Endothelial cell of umbilical vein (primary cell): ENCODE results near the gene PIP4P1. TPM values are rescaled to one million over a fixed set of nuclear protein-coding genes. Genes with fewer than 3 reads are reported as not detected.
A peak's percentile ranks its signal among the peaks of the same experiment; 100 is the strongest.

Source experiments
- Bru-seq: library from RNA; stranded (reverse); fragments of 400-500 nt; gene quantifications from one replicate; lab custom pipeline; 2021; lab: Mats Ljungman, UMichigan
- BruChase-seq, 2 experiments: library from RNA; stranded (reverse); fragments of 400-500 nt; gene quantifications; one replicate each; lab custom pipeline; 2021; lab: Mats Ljungman, UMichigan
- BruUV-seq: library from RNA; stranded (reverse); fragments of 400-500 nt; replicated peaks from 2 replicates; lab custom pipeline; 2021; lab: Mats Ljungman, UMichigan
- CTCF ChIA-PET: fragments of 300-600, 350-600 bp; sonication (Branson Sonifier 250); formaldehyde crosslinking; loops from one replicate; lab custom pipeline; 2021; ENCODE audit warnings: antibody characterized with exemption, inconsistent platforms; lab: Charles Lee
- POLR2A ChIA-PET: fragments of 300-600, 350-600 bp; sonication (Branson Sonifier 250); formaldehyde crosslinking; loops from one replicate; lab custom pipeline; 2021; ENCODE audit warnings: antibody characterized with exemption, inconsistent platforms; lab: Charles Lee
- DNase-seq: peaks from one replicate; pipeline ENCODE4 v3.0.0-alpha.2; 2011; ENCODE audit warnings: low read depth, low spot score
- FAIRE-seq: peaks from 2 replicates; lab custom pipeline; 2011; peaks lifted over from hg19 to GRCh38; lab: Jason Lieb, UNC
- H2AFZ ChIP-seq: 2 replicates; pipeline ENCODE4 v1.6.0; 2012; ENCODE audit warnings: low read depth, low read length, control low read depth, inconsistent platforms
- H3K27ac ChIP-seq: 2 replicates; pipeline ENCODE4 v1.5.1; 2011; ENCODE audit warnings: low read depth, mild to moderate bottlenecking, control low read depth, low read length, moderate library complexity; ENCODE audit not compliant: insufficient read depth
- H3K27me3 ChIP-seq, 2 experiments: 2 replicates each; pipeline versions ENCODE4 v1.6.0 to v1.6.1; 2011; ENCODE audit warnings: low read length in 2 of 2, mixed read lengths in 1 of 2; ENCODE audit not compliant: control insufficient read depth in 2 of 2, insufficient read depth in 2 of 2
- H3K36me3 ChIP-seq, 2 experiments: 2 replicates in 1 of 2; 3 replicates in 1 of 2; pipeline ENCODE4 v1.5.1; 2011; ENCODE audit warnings: low read length in 2 of 2, mild to moderate bottlenecking in 1 of 2, moderate library complexity in 1 of 2; ENCODE audit not compliant: control insufficient read depth in 2 of 2, insufficient read depth in 2 of 2; ENCODE audit errors: extremely low read depth in 1 of 2
- H3K4me1 ChIP-seq: 3 replicates; pipeline ENCODE4 v1.5.1; 2011; ENCODE audit warnings: mild to moderate bottlenecking, low read length; ENCODE audit not compliant: control insufficient read depth, insufficient read depth; ENCODE audit errors: extremely low read depth
- H3K4me2 ChIP-seq: 2 replicates; pipeline ENCODE4 v1.6.1; 2011; ENCODE audit warnings: low read length, control low read depth, mixed read lengths; ENCODE audit not compliant: insufficient read depth
- H3K4me3 ChIP-seq, 3 experiments: fragments of 200-600 bp in 1 of 3; sonication (generic), shearing (Covaris generic) in 1 of 3; replicated peaks in 1 of 3; 2 replicates each; pipeline ENCODE4 v1.5.1; 2011 to 2016; ENCODE audit warnings: control low read depth in 3 of 3, low read length in 3 of 3, mild to moderate bottlenecking in 2 of 3, inconsistent platforms in 1 of 3, low read depth in 1 of 3, moderate library complexity in 1 of 3; ENCODE audit not compliant: insufficient read depth in 1 of 3
- H3K79me2 ChIP-seq: 2 replicates; pipeline ENCODE4 v1.6.0; 2012; ENCODE audit warnings: low read length, inconsistent platforms; ENCODE audit not compliant: control insufficient read depth, insufficient read depth
- H3K9ac ChIP-seq: replicated peaks from 2 replicates; pipeline ENCODE3; 2011; ENCODE audit warnings: low read length, control low read depth; ENCODE audit not compliant: insufficient read depth; ENCODE audit errors: extremely low read depth
- H3K9me1 ChIP-seq: replicated peaks from 3 replicates; pipeline ENCODE4 v1.6.0; 2011; ENCODE audit warnings: mild to moderate bottlenecking, low read length; ENCODE audit not compliant: control insufficient read depth, insufficient read depth; ENCODE audit errors: extremely low read depth
- H3K9me3 ChIP-seq: replicated peaks from 2 replicates; pipeline ENCODE4 v1.5.1; 2012; ENCODE audit warnings: low read length, inconsistent platforms; ENCODE audit not compliant: control insufficient read depth, insufficient read depth
- H4K20me1 ChIP-seq: replicated peaks from 2 replicates; pipeline ENCODE3; 2011; ENCODE audit warnings: mild to moderate bottlenecking, low read length; ENCODE audit not compliant: control insufficient read depth, insufficient read depth; ENCODE audit errors: extremely low read depth
- EZH2 ChIP-seq: IDR thresholded peaks from 2 replicates; pipeline ENCODE4 v1.6.1; 2012; ENCODE audit warnings: borderline replicate concordance, low read depth, mild to moderate bottlenecking, moderate library complexity, low read length, inconsistent platforms; ENCODE audit not compliant: severe bottlenecking
- FOS ChIP-seq: IDR thresholded peaks from 2 replicates; pipeline ENCODE4 v1.6.1; 2011; ENCODE audit warnings: mild to moderate bottlenecking, low read length, moderate library complexity, borderline replicate concordance; ENCODE audit not compliant: insufficient read depth
- JUN ChIP-seq: IDR thresholded peaks from 2 replicates; pipeline ENCODE4 v1.6.1; 2011; ENCODE audit warnings: borderline replicate concordance, low read depth; ENCODE audit not compliant: insufficient read length, insufficient read depth
- MYC ChIP-seq: IDR thresholded peaks from one replicate; pipeline ENCODE4 v1.6.1; 2011; ENCODE audit warnings: mild to moderate bottlenecking, low read depth, low read length
- POLR2A ChIP-seq: IDR thresholded peaks from 2 replicates; pipeline ENCODE4 v1.6.1; 2012; ENCODE audit warnings: low read depth, mild to moderate bottlenecking, control low read depth, low read length
- POLR2AphosphoS5 ChIP-seq: IDR thresholded peaks from 2 replicates; pipeline ENCODE4 v1.6.1; 2012; ENCODE audit warnings: low read depth, mild to moderate bottlenecking, control low read depth, low read length, moderate library complexity; ENCODE audit not compliant: insufficient read depth
- dilution Hi-C: fragments of 300-500 bp; cut with MboI; formaldehyde crosslinking; loops from one replicate; pipeline ENCODE4 v1.15.0; 2019; ENCODE audit warnings: low sequenced_read_pairs; ENCODE audit not compliant: extremely low pct_ligation_motif_present
- intact Hi-C: fragments of 100-400 bp; cut with micrococcal nuclease; formaldehyde crosslinking; loops from one replicate; pipeline ENCODE4 v1.10.0; 2022
- long read RNA-seq: library from polyadenylated mRNA; stranded (forward); transcript quantifications from one replicate; pipeline ENCODE4 v2.0.0, GENCODE V29; 2021
- polyA minus RNA-seq, 3 experiments: library from RNA; depleted of rRNA, polyadenylated mRNA; stranded (reverse); fragments of >200 nt; gene quantifications; 1 replicate in 1 of 3; 2 replicates in 2 of 3; pipeline ENCODE4 v1.2.3, GENCODE V29; 2011
- polyA plus RNA-seq, 4 experiments: library from polyadenylated mRNA; depleted of rRNA in 3 of 4; stranded (reverse) in 3 of 4; unstranded in 1 of 4; fragments of >200 nt; gene quantifications; 2 replicates each; pipeline versions ENCODE4 v1.2.1 to v1.2.3, GENCODE V29; 2011 to 2012; ENCODE audit warnings: missing spikeins in 1 of 4
- total RNA-seq: library from RNA; stranded (reverse); gene quantifications from 2 replicates; pipeline ENCODE4 v1.2.3, GENCODE V29; 2021
- TF ChIP-seq, protein P1 (sequence below), 2 donors: IDR thresholded peaks; 1 replicate in 1 of 2; 2 replicates in 1 of 2; pipeline ENCODE4 v1.5.1; 2011; ENCODE audit warnings: low read length in 2 of 2, mild to moderate bottlenecking in 2 of 2, moderate library complexity in 2 of 2, control low read depth in 1 of 2, inconsistent platforms in 1 of 2, low read depth in 1 of 2; ENCODE audit not compliant: insufficient read depth in 1 of 2; ENCODE audit errors: extremely low read depth in 1 of 2
- TF ChIP-seq, protein P2 (sequence below): IDR thresholded peaks from 2 replicates; pipeline ENCODE4 v1.6.1; 2011; ENCODE audit not compliant: insufficient read depth, insufficient read length

The PIP4P1 gene
- total RNA-seq (28.6 and 33.6 TPM in 2 replicates), polyA plus RNA-seq (52.5 and 58.6 TPM in 2 replicates), polyA minus RNA-seq (65.1 and 69.4 TPM in 2 replicates), Bru-seq, nascent RNA (percentile 78 among the genes with signal in this experiment), BruChase-seq, experiment 1, labeled RNA remaining after a 6-hour chase (percentile 67 among the genes with signal in this experiment), BruChase-seq, experiment 2, labeled RNA remaining after a 2-hour chase (percentile 91 among the genes with signal in this experiment)
- polyA plus RNA-seq (2011; cell fraction: cytosol; rRNA removed): 33.8 and 34.5 TPM in 2 replicates
- polyA plus RNA-seq (2011; cell fraction: nucleus; rRNA removed): 98.7 and 120 TPM in 2 replicates
- polyA plus RNA-seq (2012): 19.1 and 21.5 TPM in 2 replicates
- 21.2 TPM for polyA minus RNA-seq (2011; cell fraction: cytosol; rRNA and poly(A)+ RNA removed)
- 26.2 and 28.5 TPM in 2 replicates for polyA minus RNA-seq (2011; cell fraction: nucleus; rRNA and poly(A)+ RNA removed)
- long read RNA-seq, transcript PIP4P1-202 (7 exons, 1,696 nt): minor isoform, 21 of 74 reads
- long read RNA-seq, transcript PIP4P1-201 (7 exons, 1,961 nt): major isoform, 34 of 74 reads
- long read RNA-seq, partial matches to known transcripts: 9 of 74 reads
- long read RNA-seq, other reads (novel, unspliced or antisense): 8 of 74 reads

DNA sequence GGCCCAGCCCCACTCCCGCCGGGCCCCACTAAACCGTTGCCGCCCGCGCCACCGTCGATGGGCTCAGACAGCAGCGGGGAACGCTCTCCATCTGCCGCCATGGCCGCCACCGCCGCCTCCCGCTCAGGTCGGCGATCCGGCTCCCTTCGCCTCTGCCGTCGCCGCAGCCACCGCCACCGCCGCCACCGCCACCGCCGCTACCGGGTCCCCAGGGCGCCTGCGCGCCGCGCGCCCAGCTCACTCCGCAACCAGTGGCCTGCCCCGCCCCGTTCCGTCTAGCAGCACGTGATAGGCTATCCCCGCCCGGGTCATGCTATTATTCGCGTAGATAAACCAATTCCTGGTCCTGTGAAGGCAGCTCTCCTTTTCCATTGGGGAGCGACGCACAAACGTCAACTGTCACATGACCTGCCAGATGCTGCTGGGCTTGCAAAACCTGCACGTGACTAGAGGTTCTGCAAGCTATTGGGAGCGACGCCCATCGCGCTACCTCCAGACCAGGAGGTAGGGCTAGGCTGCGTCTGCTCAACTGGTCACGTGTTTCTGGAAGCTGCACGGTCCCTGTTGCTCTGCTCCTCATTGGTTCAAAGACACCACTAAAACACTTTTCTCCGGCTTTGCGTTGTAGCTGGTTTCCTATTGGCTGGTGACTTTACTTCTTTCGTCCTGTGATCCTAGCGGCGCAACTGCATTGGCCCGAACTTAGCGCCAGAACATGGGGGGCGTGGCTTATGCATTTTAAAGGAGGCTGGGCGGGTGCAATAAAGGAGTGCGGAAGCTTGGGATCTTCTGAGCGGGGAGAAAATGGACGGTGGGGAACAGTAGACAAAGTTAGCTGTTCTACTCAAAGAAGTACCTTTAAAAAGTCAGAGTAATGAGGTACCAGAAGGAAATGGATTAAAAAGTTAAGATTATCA, at the start of gene PIP4P1:
Gene PIP4P1 (minus strand): TSS at position 210 of the 917 bp plus-strand sequence. CDS start 109 bp downstream, at position 101.
- Histone ChIP-seq H3K27me3 (peaks cover 2 to 9% of the 10 kb centered on the region in 2 experiments), H3K27ac (peak within 1 kb of the TSS; percentile 35), H3K9me3 (no peaks in the 10 kb centered on the region), H2AFZ (peak within 1 kb of the TSS; percentile 74), H3K36me3 (peaks cover 11 to 18% of the 10 kb centered on the region in 2 experiments), H3K9me1 (no peaks in the 10 kb centered on the region), H3K9ac (peak within 1 kb of the TSS; percentile 76), H3K4me2 (peak within 1 kb of the TSS; percentile 84), H3K4me3 (peak within 1 kb of the TSS; percentile 43 to 78 (median 66)), H4K20me1 (no peaks in the 10 kb centered on the region), H3K4me1 (peaks cover 18% of the 10 kb centered on the region), H3K79me2 (peaks cover 20% of the 10 kb centered on the region)
- TF ChIP-seq, protein P1, sequence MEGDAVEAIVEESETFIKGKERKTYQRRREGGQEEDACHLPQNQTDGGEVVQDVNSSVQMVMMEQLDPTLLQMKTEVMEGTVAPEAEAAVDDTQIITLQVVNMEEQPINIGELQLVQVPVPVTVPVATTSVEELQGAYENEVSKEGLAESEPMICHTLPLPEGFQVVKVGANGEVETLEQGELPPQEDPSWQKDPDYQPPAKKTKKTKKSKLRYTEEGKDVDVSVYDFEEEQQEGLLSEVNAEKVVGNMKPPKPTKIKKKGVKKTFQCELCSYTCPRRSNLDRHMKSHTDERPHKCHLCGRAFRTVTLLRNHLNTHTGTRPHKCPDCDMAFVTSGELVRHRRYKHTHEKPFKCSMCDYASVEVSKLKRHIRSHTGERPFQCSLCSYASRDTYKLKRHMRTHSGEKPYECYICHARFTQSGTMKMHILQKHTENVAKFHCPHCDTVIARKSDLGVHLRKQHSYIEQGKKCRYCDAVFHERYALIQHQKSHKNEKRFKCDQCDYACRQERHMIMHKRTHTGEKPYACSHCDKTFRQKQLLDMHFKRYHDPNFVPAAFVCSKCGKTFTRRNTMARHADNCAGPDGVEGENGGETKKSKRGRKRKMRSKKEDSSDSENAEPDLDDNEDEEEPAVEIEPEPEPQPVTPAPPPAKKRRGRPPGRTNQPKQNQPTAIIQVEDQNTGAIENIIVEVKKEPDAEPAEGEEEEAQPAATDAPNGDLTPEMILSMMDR (IDR thresholded peaks at IDR 0.05; ENCODE audit: extremely low read depth in 1 of 2, insufficient read depth in 1 of 2, low read depth in 1 of 2, low read length in 2 of 2): no peak
- TF ChIP-seq FOS: no peak
- TF ChIP-seq, protein P2, sequence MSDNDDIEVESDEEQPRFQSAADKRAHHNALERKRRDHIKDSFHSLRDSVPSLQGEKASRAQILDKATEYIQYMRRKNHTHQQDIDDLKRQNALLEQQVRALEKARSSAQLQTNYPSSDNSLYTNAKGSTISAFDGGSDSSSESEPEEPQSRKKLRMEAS: peak; percentile 100
- TF ChIP-seq EZH2: peak; percentile 88
- peak; percentile 55 for TF ChIP-seq MYC
- TF ChIP-seq POLR2A: peak; percentile 35
- no peak for TF ChIP-seq JUN
- TF ChIP-seq POLR2AphosphoS5: peak; percentile 54
- dilution Hi-C loops (no loop called here), intact Hi-C loops (loop anchor here (1.0 kb wide), 3 partner anchors 8 to 223 kb away; partner anchors contain the start of genes PNP and RNASE4)
- DNase-seq (peak; percentile 100), FAIRE-seq (peak; percentile 100)
- ChIA-PET POLR2A (interaction anchor here (0.6 to 2.4 kb wide), 5 partner anchors 9 to 119 kb away, joined by 3 to 36 read pairs (median 4); partner anchors contain the start of genes PARP2, PNP and TEP1), CTCF (interaction anchor here (0.8 to 1.5 kb wide), 9 partner anchors 11 to 145 kb away, joined by 3 to 16 read pairs (median 3); partner anchors contain the start of gene PARP2)
- BruUV-seq: no TSS peak
